ENCODE data around the gene ETV3. TPM values are rescaled to one million over a fixed set of nuclear protein-coding genes. Genes with fewer than 3 reads are reported as not detected.

The ETV3 gene
- total and polyA plus RNA-seq, 2 of the 13 experiments (the other 11 are each of a cell fraction or from before 2014, with no cell fraction given), result 4.2 to 5.8 TPM

GRCh38 chr1:157176016-157176415, 37.8 kb upstream of the ETV3 start (continued):
- TF ChIP-seq THAP7 (CRISPR knock-in tag; IDR thresholded peaks at IDR 0.05) (no peak), TGIF2 (CRISPR knock-in tag; IDR thresholded peaks at IDR 0.05) (no peak), ZBTB42 (CRISPR knock-in tag; IDR thresholded peaks at IDR 0.05) (no peak)

GRCh38 chr1:157173900-157174410, 35.8 kb upstream of the ETV3 start:
- Histone ChIP-seq H3K9me3 (ENCODE audit: low read length) (no peaks in the 10 kb centered on the region), H3K9ac (ENCODE audit: insufficient read depth, low read depth, low read length) (no peak overlapping the region), H2AFZ (ENCODE audit: low read length) (no peak overlapping the region), H3K36me3 (replicated peaks in 1 of 2; ENCODE audit: control insufficient read depth in 1 of 2, insufficient read depth in 2 of 2, low read length in 2 of 2) (no peaks in the 10 kb centered on the region), H4K20me1 (ENCODE audit: insufficient read depth, low read length) (no peaks in the 10 kb centered on the region), H3K79me2 (ENCODE audit: insufficient read depth, low read length) (no peaks in the 10 kb centered on the region), H3K4me2 (ENCODE audit: low read depth, low read length) (no peak overlapping the region), H3K4me1 (ENCODE audit: insufficient read depth, low read length) (no peaks in the 10 kb centered on the region), H3K4me3 (replicated peaks in 1 of 3; ENCODE audit: insufficient read depth in 1 of 3, low read depth in 2 of 3, low read length in 3 of 3) (no peak overlapping the region), H3K27ac (ENCODE audit: extremely low read length, insufficient read depth, low read length) (no peak overlapping the region), H3K27me3 (ENCODE audit: control insufficient read depth in 1 of 2, insufficient read depth in 2 of 2, low read length in 2 of 2) (peaks cover 1 to 16% of the 10 kb centered on the region in 2 experiments; a peak in 4 of 5 replicates)
- FAIRE-seq (no peak), DNase-seq (ENCODE audit: low spot score) (no peak), ATAC-seq (no peak)
- intact Hi-C loops (cut with micrococcal nuclease; ENCODE audit: unreplicated experiment) (no loop called here), in situ Hi-C loops (cut with HindIII; ENCODE audit: extremely low pct_ligation_motif_present, low pct_unique_long_range_greater_than_20kb) (no loop called here)
- BruUV-seq (replicated peaks), result no TSS peak
- WGBS (ENCODE audit: low lambda C conversion rate), result 7% methylated on average over 5 of the region's 8 CpGs
- TF ChIP-seq HOXA3 (CRISPR knock-in tag; IDR thresholded peaks at IDR 0.05) (no peak), POLR2A (IDR thresholded peaks at IDR 0.05; ENCODE audit: insufficient read depth in 1 of 2, low read depth in 2 of 2, low read length in 2 of 2) (no peak), KIAA2018 (CRISPR knock-in tag; IDR thresholded peaks at IDR 0.05; ENCODE audit: borderline replicate concordance) (no peak), TOE1 (CRISPR knock-in tag; IDR thresholded peaks at IDR 0.05) (no peak), ZNF639 (CRISPR knock-in tag; conservative IDR thresholded peaks at IDR 0.05) (no peak), DNMT3B (CRISPR knock-in tag; conservative IDR thresholded peaks at IDR 0.05) (no peak), ZNF713 (CRISPR knock-in tag; IDR thresholded peaks at IDR 0.05) (no peak), SIN3A (IDR thresholded peaks at IDR 0.05; ENCODE audit: borderline replicate concordance, low read depth, low read length) (no peak)
- ChIA-PET CTCF (ENCODE audit: low intra/inter-chr PET ratio, low total read pairs) (no interaction called here), POLR2A (no interaction called here)
